Thymus (tissue), 11 donors: ENCODE measurements around the gene HSDL2. TPM values are rescaled to one million over a fixed set of nuclear protein-coding genes. Genes with fewer than 3 reads are reported as not detected.
A peak's percentile ranks its signal among the peaks of the same experiment; 100 is the strongest.

ENCODE experiments used
- DNase-seq, 9 donors: peaks; one replicate each; pipeline ENCODE4 v3.0.0-alpha.2; 2013; ENCODE audit warnings: low spot score in 9 of 9, low read depth in 6 of 9, missing footprints in 1 of 9
- H3K27ac ChIP-seq, 2 donors: one replicate each; pipeline ENCODE4 v1.5.1; 2013; ENCODE audit warnings: control low read depth in 1 of 2, low read depth in 1 of 2, low read length in 1 of 2, mild to moderate bottlenecking in 1 of 2, moderate library complexity in 1 of 2
- H3K27me3 ChIP-seq, 2 donors: one replicate each; pipeline ENCODE4 v1.5.1; 2013; ENCODE audit warnings: low read length in 1 of 2; ENCODE audit not compliant: control insufficient read depth in 2 of 2, insufficient read depth in 1 of 2
- H3K36me3 ChIP-seq, 2 donors: one replicate each; pipeline ENCODE4 v1.5.1; 2013; ENCODE audit warnings: low read length in 1 of 2, mild to moderate bottlenecking in 1 of 2, moderate library complexity in 1 of 2; ENCODE audit not compliant: control insufficient read depth in 2 of 2, insufficient read depth in 2 of 2
- H3K4me1 ChIP-seq, 2 donors: one replicate each; pipeline ENCODE4 v1.5.1; 2013; ENCODE audit warnings: low read length in 2 of 2; ENCODE audit not compliant: control insufficient read depth in 2 of 2, insufficient read depth in 2 of 2
- H3K4me3 ChIP-seq, 2 donors: one replicate each; pipeline ENCODE4 v1.5.1; 2013; ENCODE audit warnings: low read length in 2 of 2, control low read depth in 1 of 2, mild to moderate bottlenecking in 1 of 2
- H3K9me3 ChIP-seq, 2 donors: one replicate each; pipeline ENCODE4 v1.5.1; 2013; ENCODE audit warnings: low read length in 1 of 2, mild to moderate bottlenecking in 1 of 2; ENCODE audit not compliant: control insufficient read depth in 2 of 2, insufficient read depth in 1 of 2
- WGBS: extraction: QIAGEN DNeasy Blood & Tissue Kit; methylation state at CpG from one replicate; pipeline ENCODE4 v1.1.7; 2013; 5-methylcytosine and 5-hydroxymethylcytosine counted together
- polyA plus RNA-seq: library from polyadenylated mRNA; stranded (reverse); fragments of 200-250 nt; gene quantifications from one replicate; pipeline ENCODE4 v1.2.3, GENCODE V29; 2013
- total RNA-seq: library from RNA; stranded (reverse); fragments of 120-200 nt; gene quantifications from one replicate; pipeline ENCODE4 v1.2.4, GENCODE V29; 2013
- donor health status: healthy.

The HSDL2 gene
- total and polyA plus RNA-seq, 2 donors, result 27.6 to 28.6 TPM

DNA sequence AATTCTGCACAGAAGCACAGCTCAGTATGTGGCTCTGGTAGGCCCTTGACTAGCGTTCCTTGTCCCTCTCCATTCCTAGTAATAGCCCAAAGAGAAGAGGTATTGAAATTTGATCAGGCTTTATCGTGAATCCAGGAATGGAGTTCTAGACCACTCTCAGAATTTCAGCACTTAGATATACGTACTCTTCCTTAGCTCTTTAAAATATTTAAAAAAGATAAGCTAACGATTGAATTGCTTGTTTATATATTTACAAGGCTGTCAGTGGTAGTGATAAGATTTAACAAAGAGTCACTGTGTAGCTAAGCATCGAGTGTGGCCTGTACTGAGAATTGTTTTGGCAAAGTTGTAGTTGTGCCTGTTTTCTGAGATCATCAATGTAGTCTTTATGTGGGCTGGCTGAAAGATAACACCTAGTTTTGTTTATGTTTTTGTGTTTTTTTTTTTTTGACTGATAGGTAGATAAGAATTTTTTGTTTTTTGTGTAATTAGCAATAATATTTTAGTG, 109.2 kb downstream of the HSDL2 start:
- peaks cover 0 to 7% of the 10 kb centered on the region in 2 donors for H3K36me3 ChIP-seq
- H3K27me3 ChIP-seq, result no peaks in the 10 kb centered on the region
- peaks cover 7 to 12% of the 10 kb centered on the region in 2 donors for H3K4me1 ChIP-seq
- WGBS, result 95% methylated on average over 5 of the region's 5 CpGs
- H3K4me3 ChIP-seq, result no peak overlapping the region
- no peak overlapping the region for H3K27ac ChIP-seq
- no peaks in the 10 kb centered on the region for H3K9me3 ChIP-seq
- no peak for DNase-seq

DNA sequence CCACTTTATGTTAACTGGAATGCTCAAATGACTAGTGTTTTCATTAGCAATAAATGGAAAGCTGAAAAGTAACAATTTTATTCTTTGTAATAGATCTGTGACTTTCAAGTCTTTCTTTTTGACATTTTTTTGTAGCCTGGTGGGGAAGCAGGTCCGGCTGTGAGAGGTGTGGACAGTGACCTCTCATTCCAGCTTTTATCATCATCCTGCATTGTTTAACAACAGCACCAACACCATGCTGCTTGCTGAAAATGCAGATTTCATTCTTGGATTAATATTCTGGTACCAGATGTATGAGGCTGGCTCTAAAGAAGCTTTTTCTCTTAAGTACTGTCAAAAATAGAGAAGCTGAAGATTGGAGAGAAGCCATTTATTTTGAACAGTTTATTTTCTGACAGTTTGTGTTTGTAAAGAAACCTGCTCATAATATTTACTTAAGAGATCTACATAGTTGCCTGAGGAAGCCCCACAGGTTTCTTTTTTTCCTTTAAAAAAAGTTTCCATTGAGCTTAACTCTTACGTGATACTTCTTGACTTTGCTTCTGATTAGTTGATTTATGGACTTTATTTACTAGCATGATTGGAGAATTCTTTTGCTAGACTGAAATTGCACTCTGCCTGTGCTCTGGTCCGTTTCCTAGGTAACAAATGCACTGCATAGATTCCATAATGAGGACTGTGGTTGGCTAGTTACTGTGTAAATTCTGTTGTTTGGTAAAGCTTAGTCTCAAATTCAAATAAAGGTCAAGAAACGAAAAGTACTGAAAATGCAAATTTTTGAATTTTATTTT, 110.2 kb downstream of the HSDL2 start:
- Histone ChIP-seq H3K4me3 (no peak overlapping the region), H3K9me3 (peaks cover 0 to 7% of the 10 kb centered on the region in 2 donors), H3K27me3 (no peaks in the 10 kb centered on the region), H3K36me3 (peaks cover 0 to 14% of the 10 kb centered on the region in 2 donors), H3K27ac (no peak overlapping the region), H3K4me1 (peaks cover 7 to 12% of the 10 kb centered on the region in 2 donors)
- DNase-seq, result peak in 1 of 9 donors; percentile 7
- WGBS, result 94% methylated on average over 4 of the region's 4 CpGs

GRCh38 chr9:112493393-112494137, 113.7 kb downstream of the HSDL2 start:
- no peak overlapping the region for H3K4me3 ChIP-seq
- H3K27ac ChIP-seq, result no peak overlapping the region
- no peak for DNase-seq
- peaks cover 0 to 14% of the 10 kb centered on the region in 2 donors for H3K36me3 ChIP-seq
- 100% methylated on average over 1 of the region's 1 CpG for WGBS
- H3K9me3 ChIP-seq, result peaks cover 0 to 7% of the 10 kb centered on the region in 2 donors
- no peaks in the 10 kb centered on the region for H3K27me3 ChIP-seq
- peaks cover 0 to 3% of the 10 kb centered on the region in 2 donors for H3K4me1 ChIP-seq

DNA sequence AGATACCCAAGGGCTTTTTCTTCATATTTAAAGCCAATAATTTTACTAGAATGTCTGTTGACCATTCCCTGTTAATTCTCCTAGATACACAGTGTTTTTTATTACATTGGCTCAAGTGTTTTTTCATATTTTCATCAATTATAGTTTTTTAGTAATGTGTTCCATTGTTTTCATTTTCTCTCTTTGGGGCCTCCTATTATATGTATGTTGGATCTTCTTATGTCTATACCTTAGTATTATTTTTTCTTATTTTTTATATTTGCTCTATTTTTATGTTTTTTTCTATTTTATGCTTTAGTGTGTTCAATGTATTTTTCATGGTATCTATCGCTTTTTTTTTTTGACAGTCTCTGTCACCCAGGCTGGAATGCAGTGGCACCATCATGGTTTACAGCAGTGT, 114.2 kb downstream of the HSDL2 start:
- Histone ChIP-seq H3K4me3 (no peak overlapping the region), H3K4me1 (peaks cover 0 to 3% of the 10 kb centered on the region in 2 donors), H3K36me3 (peaks cover 0 to 14% of the 10 kb centered on the region in 2 donors), H3K9me3 (peaks cover 0 to 7% of the 10 kb centered on the region in 2 donors), H3K27me3 (no peaks in the 10 kb centered on the region), H3K27ac (no peak overlapping the region)
- no peak for DNase-seq
- 100% methylated on average over 1 of the region's 1 CpG for WGBS

DNA sequence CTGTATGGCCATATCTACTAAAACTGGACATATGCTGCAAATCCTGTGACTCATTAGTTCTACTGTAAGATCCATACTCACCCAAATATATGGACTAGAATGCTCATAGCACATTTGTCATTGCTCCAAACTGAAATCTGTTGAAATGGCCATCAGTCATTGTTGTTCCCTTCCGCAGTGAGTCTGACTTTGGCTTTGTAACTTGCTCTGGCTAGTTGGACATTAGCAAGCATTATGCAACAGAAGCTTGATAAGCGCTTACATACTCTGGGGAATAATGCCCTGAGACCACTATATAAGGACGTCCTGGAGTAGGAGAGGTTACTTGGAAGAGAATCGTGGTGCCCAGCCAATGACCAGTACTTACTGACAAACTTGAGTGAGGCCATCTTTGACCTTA, 115.7 kb downstream of the HSDL2 start:
- 97% methylated on average over 4 of the region's 4 CpGs for WGBS
- peaks cover 0 to 7% of the 10 kb centered on the region in 2 donors for H3K9me3 ChIP-seq
- no peak for DNase-seq
- H3K27ac ChIP-seq, result no peak overlapping the region
- no peak overlapping the region for H3K4me3 ChIP-seq
- H3K27me3 ChIP-seq, result no peaks in the 10 kb centered on the region
- peaks cover 0 to 14% of the 10 kb centered on the region in 2 donors for H3K36me3 ChIP-seq
- peaks cover 0 to 3% of the 10 kb centered on the region in 2 donors for H3K4me1 ChIP-seq

GRCh38 chr9:112496074-112496722, 116.3 kb downstream of the HSDL2 start:
- 97% methylated on average over 3 of the region's 3 CpGs for WGBS
- DNase-seq, result no peak

GRCh38 chr9:112500842-112501241, 120.9 kb downstream of the HSDL2 start:
- no peak for DNase-seq
- no peak overlapping the region for H3K4me3 ChIP-seq
- H3K36me3 ChIP-seq, result no peaks in the 10 kb centered on the region
- H3K4me1 ChIP-seq, result peaks cover 0 to 3% of the 10 kb centered on the region in 2 donors
- no peaks in the 10 kb centered on the region for H3K27me3 ChIP-seq
- 99% methylated on average over 2 of the region's 2 CpGs for WGBS
- H3K27ac ChIP-seq, result no peak overlapping the region
- no peaks in the 10 kb centered on the region for H3K9me3 ChIP-seq

More at GRCh38 chr9:112496074-112496722, 116.3 kb downstream of the HSDL2 start:
- Histone ChIP-seq H3K4me1 (peaks cover 0 to 3% of the 10 kb centered on the region in 2 donors), H3K9me3 (peaks cover 0 to 7% of the 10 kb centered on the region in 2 donors), H3K27me3 (no peaks in the 10 kb centered on the region), H3K4me3 (no peak overlapping the region), H3K27ac (no peak overlapping the region), H3K36me3 (peaks cover 0 to 14% of the 10 kb centered on the region in 2 donors)

DNA sequence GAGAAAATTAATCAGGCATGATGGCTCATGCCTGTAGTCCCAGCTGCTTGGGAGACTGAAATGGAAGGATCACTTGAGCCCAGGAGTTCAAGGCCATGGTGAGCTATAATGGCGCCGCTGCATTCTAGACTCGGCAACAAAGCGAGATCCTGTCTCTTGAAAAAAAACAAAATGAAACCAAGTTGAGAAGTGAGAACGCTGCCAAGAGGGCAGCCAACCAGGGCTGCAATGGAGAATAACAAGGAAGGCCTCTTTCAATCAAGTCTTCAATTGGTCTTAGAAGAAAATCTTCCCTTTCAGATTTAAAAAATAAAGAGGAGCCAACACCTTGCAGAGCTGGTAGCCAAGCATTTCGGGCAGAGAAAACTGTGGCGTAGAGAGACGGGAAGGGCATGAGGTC, 121.4 kb downstream of the HSDL2 start:
- Histone ChIP-seq H3K27me3 (no peaks in the 10 kb centered on the region), H3K27ac (no peak overlapping the region), H3K9me3 (no peaks in the 10 kb centered on the region), H3K4me3 (no peak overlapping the region), H3K36me3 (no peaks in the 10 kb centered on the region), H3K4me1 (peaks cover 0 to 3% of the 10 kb centered on the region in 2 donors)
- no peak for DNase-seq
- WGBS, result 98% methylated on average over 8 of the region's 8 CpGs
